ENCODE measurements around the gene PBLD. TPM values are rescaled to one million over a fixed set of nuclear protein-coding genes. Genes with fewer than 3 reads are reported as not detected.

PBLD gene
- total RNA-seq, 1 experiment from 2014 or later, result 11.7 TPM

DNA sequence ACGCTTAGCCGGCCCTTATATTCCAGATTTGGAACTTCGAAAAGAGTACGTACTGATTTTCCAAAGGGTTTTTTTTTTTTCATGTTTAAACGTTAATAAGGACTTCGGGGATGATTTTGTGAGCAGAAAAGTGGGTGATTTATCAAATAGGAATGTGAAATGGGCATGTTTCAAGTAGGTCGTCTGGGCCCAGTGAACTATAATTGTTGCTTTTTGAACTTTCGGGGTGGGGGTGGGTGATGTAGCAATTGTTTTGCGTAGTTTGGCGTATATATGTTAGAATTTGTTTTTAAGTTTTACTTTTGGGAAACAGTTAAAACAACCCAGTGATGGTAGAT lies 299 bp upstream of the PBLD start:
- Histone ChIP-seq H3K4me3 (ENCODE audit: low read depth in 2 of 2, low read length in 2 of 2) (peak overlapping the region; percentile 65 to 90), H3K27me3 (ENCODE audit: control insufficient read depth, insufficient read depth, low read length) (no peaks in the 10 kb centered on the region), H3K4me1 (ENCODE audit: control insufficient read depth, insufficient read depth, low read length) (peaks cover 56% of the 10 kb centered on the region), H3K27ac (ENCODE audit: low read length) (peak overlapping the region; percentile 100), H3K9me3 (ENCODE audit: control insufficient read depth, insufficient read depth, low read depth, low read length) (no peaks in the 10 kb centered on the region), H3K36me3 (ENCODE audit: control insufficient read depth, insufficient read depth, low read length) (peaks cover 20% of the 10 kb centered on the region)
- CTCF ChIA-PET, result interaction anchor here (0.7 kb wide), 1 partner anchor 264 kb away, joined by 3 read pairs; no protein-coding TSS in a partner anchor
- intact Hi-C loops (cut with micrococcal nuclease; ENCODE audit: unreplicated experiment) (no loop called here), in situ Hi-C loops (cut with HindIII; ENCODE audit: low pct_unique_long_range_greater_than_20kb, low sequenced_read_pairs) (no loop called here)
- ATAC-seq, result no peak
- no TSS peak for BruUV-seq (replicated peaks)
- POLR2A ChIA-PET, result interaction anchor here (0.5 to 0.7 kb wide), 4 partner anchors 10 to 623 kb away, joined by 3 to 5 read pairs (median 3); partner anchors contain the start of gene DDX21
- TF ChIP-seq TCF7L2 (IDR thresholded peaks at IDR 0.05; ENCODE audit: low read depth, low read length), result peak; percentile 46; the same call in 1 of the 2 replicates
- no peak for TF ChIP-seq POLR2AphosphoS5 (IDR thresholded peaks at IDR 0.05; ENCODE audit: low read depth, low read length)
- TF ChIP-seq, protein P1, sequence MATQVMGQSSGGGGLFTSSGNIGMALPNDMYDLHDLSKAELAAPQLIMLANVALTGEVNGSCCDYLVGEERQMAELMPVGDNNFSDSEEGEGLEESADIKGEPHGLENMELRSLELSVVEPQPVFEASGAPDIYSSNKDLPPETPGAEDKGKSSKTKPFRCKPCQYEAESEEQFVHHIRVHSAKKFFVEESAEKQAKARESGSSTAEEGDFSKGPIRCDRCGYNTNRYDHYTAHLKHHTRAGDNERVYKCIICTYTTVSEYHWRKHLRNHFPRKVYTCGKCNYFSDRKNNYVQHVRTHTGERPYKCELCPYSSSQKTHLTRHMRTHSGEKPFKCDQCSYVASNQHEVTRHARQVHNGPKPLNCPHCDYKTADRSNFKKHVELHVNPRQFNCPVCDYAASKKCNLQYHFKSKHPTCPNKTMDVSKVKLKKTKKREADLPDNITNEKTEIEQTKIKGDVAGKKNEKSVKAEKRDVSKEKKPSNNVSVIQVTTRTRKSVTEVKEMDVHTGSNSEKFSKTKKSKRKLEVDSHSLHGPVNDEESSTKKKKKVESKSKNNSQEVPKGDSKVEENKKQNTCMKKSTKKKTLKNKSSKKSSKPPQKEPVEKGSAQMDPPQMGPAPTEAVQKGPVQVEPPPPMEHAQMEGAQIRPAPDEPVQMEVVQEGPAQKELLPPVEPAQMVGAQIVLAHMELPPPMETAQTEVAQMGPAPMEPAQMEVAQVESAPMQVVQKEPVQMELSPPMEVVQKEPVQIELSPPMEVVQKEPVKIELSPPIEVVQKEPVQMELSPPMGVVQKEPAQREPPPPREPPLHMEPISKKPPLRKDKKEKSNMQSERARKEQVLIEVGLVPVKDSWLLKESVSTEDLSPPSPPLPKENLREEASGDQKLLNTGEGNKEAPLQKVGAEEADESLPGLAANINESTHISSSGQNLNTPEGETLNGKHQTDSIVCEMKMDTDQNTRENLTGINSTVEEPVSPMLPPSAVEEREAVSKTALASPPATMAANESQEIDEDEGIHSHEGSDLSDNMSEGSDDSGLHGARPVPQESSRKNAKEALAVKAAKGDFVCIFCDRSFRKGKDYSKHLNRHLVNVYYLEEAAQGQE (IDR thresholded peaks at IDR 0.05; ENCODE audit: insufficient read depth in 1 of 2, low read depth in 2 of 2, low read length in 1 of 2), result no peak
- TF ChIP-seq SIN3A (IDR thresholded peaks at IDR 0.05; ENCODE audit: borderline replicate concordance, insufficient read depth, low read depth, low read length), result no peak
- TF ChIP-seq, protein P2, sequence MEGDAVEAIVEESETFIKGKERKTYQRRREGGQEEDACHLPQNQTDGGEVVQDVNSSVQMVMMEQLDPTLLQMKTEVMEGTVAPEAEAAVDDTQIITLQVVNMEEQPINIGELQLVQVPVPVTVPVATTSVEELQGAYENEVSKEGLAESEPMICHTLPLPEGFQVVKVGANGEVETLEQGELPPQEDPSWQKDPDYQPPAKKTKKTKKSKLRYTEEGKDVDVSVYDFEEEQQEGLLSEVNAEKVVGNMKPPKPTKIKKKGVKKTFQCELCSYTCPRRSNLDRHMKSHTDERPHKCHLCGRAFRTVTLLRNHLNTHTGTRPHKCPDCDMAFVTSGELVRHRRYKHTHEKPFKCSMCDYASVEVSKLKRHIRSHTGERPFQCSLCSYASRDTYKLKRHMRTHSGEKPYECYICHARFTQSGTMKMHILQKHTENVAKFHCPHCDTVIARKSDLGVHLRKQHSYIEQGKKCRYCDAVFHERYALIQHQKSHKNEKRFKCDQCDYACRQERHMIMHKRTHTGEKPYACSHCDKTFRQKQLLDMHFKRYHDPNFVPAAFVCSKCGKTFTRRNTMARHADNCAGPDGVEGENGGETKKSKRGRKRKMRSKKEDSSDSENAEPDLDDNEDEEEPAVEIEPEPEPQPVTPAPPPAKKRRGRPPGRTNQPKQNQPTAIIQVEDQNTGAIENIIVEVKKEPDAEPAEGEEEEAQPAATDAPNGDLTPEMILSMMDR (IDR thresholded peaks at IDR 0.05), result peak; percentile 32
- DNase-seq (ENCODE audit: low read depth, low spot score), result no peak

DNA sequence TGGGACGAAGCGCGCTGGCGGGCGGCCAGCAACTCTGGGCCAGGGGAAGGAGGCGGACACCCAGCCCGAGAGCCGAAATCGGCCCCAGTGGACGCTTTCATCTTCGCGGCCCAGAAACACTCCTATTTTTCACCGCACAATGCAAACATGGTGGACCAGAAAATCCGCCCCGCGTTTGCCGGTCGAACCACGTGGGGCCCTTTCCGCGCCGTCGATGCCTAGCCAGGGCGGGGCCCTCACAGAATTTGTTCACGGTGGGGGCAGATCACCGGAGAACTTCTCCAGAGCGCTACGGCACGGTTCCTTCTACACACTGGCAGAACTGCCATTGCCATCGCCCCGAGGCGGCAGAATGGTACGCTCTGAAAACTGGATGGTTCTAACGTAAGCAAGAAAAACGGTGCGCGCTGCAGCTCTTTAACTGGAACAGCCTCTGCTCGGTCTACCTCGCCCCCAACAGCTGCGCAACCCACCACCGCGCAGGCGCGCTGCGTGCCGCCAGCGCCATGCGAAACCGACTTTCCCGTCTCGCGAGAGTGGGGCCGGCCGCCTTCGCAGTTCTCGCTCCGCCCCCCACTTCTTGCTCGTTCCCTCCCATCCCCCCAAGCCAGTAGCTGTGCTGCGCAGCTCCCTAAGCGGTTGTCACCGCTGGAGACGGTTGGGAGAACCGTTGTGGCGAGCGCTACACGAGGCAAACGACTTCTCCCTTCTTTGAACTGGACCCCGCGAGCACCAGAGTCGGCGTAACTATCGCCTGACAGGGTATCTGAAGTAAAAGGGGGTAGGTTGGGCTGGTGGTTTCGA lies 1.1 kb downstream of the PBLD start, which contains the start of gene HNRNPH3:
Gene HNRNPH3, plus strand, starts transcription at position 610 of the 804 bp plus-strand sequence. CDS start 5,158 bp downstream, outside the sequence.
- Histone ChIP-seq H3K4me3 (ENCODE audit: low read depth in 2 of 2, low read length in 2 of 2) (peak within 1 kb of the TSS; percentile 65 to 90), H3K4me1 (ENCODE audit: control insufficient read depth, insufficient read depth, low read length) (peaks cover 51% of the 10 kb centered on the region), H3K9me3 (ENCODE audit: control insufficient read depth, insufficient read depth, low read depth, low read length) (no peaks in the 10 kb centered on the region), H3K27me3 (ENCODE audit: control insufficient read depth, insufficient read depth, low read length) (no peaks in the 10 kb centered on the region), H3K27ac (ENCODE audit: low read length) (peak within 1 kb of the TSS; percentile 100), H3K36me3 (ENCODE audit: control insufficient read depth, insufficient read depth, low read length) (peaks cover 8% of the 10 kb centered on the region)
- TF ChIP-seq, protein P1 (IDR thresholded peaks at IDR 0.05; ENCODE audit: insufficient read depth in 1 of 2, low read depth in 2 of 2, low read length in 1 of 2), result peak; percentile 74 to 81
- TF ChIP-seq TCF7L2 (IDR thresholded peaks at IDR 0.05; ENCODE audit: low read depth, low read length) (peak; percentile 71; the same call in 1 of the 2 replicates), POLR2AphosphoS5 (IDR thresholded peaks at IDR 0.05; ENCODE audit: low read depth, low read length) (peak; percentile 100), SIN3A (IDR thresholded peaks at IDR 0.05; ENCODE audit: borderline replicate concordance, insufficient read depth, low read depth, low read length) (peak; percentile 99)
- TF ChIP-seq, protein P2 (IDR thresholded peaks at IDR 0.05), result no peak
- intact Hi-C loops (cut with micrococcal nuclease; ENCODE audit: unreplicated experiment) (no loop called here), in situ Hi-C loops (cut with HindIII; ENCODE audit: low pct_unique_long_range_greater_than_20kb, low sequenced_read_pairs) (no loop called here)
- DNase-seq (ENCODE audit: low read depth, low spot score) (peak; percentile 89), ATAC-seq (peak; percentile 85)
- CTCF ChIA-PET, result no interaction called here
- POLR2A ChIA-PET, result interaction anchor here (0.6 to 1.0 kb wide), 9 partner anchors 17 to 384 kb away, joined by 3 to 13 read pairs (median 8); no protein-coding TSS in a partner anchor
- BruUV-seq (replicated peaks), result TSS peak; percentile 84

All from Panc1 (cell line).